ENCODE data around the gene TBC1D22A.

The TBC1D22A gene

GRCh38 chr22:47013861-47014635 lies 251.6 kb downstream of the TBC1D22A start:
- DNase-seq = no peak
- no peak for ATAC-seq

- DNase-seq (no peak), ATAC-seq (no peak)
These were observed 252.3 kb downstream of the TBC1D22A start for GRCh38 chr22:47014636-47015345.

DNA sequence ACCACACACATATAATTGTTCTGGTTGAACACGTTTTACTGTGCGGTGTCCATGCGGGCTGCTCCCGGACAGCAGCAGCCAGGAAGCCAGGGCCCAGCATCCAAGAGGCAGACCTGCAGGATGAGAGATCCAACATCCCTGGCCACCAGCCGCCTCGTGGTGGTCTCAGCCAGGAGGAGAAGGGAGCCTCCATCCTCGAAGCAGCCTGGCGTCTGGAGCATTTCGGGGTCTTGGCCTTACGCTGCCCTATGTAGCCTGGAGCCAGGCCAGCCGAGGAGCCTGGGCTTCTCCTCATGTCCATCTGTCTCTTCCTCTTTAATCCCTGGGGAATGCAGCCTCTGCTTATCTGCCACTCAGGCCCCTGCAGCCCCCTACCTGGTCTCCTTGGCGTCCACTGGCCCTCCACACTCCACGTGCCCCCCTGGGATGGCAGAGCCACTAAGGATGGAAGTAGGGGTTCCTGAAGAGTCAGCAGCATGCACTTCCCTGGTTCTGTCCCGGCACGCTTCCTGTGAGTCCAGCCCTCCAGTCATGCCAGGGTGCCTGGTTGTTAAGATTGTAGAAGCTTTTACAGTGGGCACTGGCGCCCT lies 253.2 kb downstream of the TBC1D22A start:
- no peak for ATAC-seq
- no peak for DNase-seq

DNA sequence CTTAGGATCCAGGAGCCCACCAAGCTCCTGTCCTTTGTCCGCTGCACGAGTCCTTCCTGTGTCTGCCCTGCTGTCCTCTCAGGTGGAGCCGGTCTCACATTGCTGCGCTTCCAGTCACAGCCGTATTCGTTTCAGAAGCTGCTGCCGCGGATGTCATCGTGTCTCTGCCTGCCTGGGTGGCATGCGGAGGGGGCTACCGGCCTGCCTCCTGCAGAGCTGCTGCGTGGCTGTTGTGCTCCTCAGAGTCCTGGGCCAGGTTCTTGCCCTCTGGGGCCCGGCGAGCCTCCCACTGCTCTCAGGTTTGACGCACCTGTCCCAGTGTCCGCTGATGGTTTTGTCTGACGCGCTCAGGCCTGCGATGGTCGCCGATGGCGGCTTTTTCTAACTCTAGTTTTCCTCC lies 254.2 kb downstream of the TBC1D22A start:
- DNase-seq (no peak), ATAC-seq (no peak)

DNA sequence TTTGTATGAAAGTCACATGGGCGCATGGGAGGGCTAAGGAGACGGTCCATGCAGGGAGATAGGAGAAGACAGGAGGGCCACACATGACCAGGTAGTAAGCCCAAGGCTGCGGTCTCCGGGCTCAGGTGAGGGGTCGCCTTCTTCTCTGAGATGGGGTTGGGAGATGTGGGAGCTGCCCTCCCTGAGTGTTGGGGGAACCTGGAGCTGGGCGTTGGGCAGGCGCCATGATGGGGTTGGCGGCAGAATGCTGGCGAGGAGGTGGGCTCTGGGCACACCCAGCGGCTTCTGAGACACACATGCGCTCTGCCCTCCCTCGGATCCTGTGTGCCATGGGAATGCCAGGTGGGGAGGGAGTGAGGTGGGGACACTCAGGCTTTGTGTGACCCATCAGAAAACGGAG lies 254.8 kb downstream of the TBC1D22A start:
- ATAC-seq (no peak), DNase-seq (no peak)

GRCh38 chr22:47018010-47018910 lies 255.8 kb downstream of the TBC1D22A start:
- ATAC-seq (no peak), DNase-seq (no peak)

DNA sequence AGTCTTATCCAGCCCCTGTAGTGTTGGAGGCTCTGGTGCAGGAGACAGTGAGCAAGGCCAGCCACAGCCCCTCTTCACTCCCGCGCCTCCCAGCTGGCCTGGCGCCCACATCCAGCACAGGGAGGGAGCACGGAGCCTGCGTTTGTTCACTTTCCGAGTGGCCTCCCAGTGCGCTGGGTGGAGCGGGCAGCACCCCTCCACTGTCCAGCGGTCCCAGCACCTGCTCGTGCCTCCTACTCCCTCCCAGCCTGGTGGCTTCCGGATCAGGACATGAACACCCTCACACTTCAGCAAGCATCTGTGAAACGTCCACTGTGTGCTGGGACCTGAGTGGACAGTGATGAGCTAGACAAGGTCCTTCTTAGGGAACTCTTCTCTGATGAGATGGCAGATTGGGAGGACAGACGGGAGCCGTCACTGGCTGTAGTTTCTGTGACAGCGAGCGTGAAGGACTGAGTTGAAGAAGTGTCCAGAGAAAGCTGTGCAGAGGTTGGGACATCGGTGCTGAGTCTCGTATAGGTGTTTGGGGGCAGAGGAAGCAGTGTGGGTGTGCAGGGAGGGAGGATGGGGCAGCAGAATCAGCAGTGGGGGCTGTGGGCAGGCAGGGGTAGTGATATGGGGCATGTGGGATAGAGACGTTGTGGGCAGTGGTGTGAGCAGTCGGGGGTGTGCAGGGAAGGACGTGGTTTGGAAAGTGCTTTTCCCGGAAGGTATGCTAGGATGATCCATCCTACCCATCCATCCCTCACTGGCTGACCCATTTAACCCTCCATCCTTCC lies 256.8 kb downstream of the TBC1D22A start:
- ATAC-seq (no peak), DNase-seq (no peak)

DNA sequence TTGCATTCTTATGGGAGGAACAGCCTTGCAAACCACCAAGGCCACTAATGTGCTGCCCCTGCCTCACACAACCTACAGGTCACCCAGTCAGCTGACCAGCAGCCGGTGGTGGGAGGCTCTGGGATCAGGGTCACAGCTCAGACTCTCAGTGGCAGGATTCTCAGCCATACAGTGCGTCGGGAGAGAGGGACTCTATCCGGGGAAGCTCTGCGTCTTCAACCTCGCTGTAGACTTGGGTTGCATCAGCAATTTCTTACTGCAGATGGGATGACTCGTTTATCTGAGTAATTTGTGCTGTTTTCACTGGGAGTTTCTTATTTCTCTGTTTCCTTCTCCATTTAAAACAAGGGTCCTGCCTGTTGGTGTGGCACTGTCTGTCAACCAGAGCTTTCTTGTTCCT lies 257.7 kb downstream of the TBC1D22A start:
- no peak for DNase-seq
- no peak for ATAC-seq

- ATAC-seq = no peak
- DNase-seq = no peak
These were observed 259.1 kb downstream of the TBC1D22A start for GRCh38 chr22:47021371-47022074.

GRCh38 chr22:47022075-47022473 lies 259.6 kb downstream of the TBC1D22A start:
- no peak for DNase-seq
- ATAC-seq = no peak

DNA sequence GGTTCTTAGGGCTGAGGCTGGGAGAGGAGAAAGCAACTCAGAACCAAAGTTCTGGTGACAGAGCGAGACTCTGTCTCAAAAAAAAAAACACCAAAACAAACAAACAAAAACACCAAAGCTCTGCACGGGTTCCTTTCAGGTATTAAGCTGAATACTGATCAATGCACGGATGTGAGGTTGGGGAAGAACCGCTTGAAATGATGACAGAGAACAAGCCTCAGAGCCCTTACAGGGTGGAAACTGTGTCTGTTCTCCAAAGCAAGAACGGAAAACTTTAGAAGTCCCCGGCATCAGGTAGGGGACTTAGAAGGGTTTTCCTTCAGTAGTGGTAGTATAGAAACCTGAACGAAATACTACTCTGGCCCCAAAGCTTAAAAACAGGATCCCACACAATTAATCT lies 260.0 kb downstream of the TBC1D22A start:
- DNase-seq (no peak), ATAC-seq (peak; percentile 49)

DNA sequence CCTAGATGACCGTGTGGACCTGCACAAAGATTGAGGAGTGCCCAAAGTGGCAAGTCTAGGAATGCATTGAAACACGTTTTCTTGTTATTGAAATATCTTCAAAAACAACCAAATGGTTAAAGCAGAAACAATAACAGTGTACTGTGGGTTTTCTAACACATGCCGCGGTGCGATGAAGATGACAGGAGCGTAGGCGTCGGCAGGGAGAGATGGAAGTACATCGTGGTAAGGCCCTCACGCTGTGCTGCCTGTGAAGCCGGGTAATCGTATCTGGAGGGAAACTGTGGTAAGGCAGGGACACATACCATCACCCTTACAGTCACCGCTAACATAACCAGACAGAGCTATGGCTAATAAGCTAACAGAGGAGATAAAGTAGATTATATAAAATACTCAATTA lies 261.4 kb downstream of the TBC1D22A start:
- DNase-seq = no peak
- no peak for ATAC-seq

DNA sequence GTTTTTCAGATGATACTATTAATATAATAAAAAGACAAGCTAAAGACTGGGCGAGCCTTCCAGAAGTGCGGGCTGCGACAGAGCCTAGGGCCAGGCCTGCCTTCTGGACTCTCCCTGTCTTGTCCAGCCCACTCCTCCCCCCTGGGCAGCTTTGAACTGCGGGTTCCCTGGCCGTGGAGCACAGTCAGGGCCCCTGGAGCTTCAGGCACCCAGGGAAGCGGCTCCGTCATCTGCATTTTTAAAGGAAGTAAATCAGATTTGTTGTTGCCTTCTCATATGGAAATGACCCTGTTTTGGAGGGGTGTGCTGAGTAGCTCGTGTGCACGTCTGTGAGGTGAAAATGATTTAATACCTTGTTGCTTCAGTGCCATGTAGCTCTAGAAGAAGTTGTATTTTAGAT lies 265.3 kb downstream of the TBC1D22A start:
- DNase-seq (no peak), ATAC-seq (no peak)

DNA sequence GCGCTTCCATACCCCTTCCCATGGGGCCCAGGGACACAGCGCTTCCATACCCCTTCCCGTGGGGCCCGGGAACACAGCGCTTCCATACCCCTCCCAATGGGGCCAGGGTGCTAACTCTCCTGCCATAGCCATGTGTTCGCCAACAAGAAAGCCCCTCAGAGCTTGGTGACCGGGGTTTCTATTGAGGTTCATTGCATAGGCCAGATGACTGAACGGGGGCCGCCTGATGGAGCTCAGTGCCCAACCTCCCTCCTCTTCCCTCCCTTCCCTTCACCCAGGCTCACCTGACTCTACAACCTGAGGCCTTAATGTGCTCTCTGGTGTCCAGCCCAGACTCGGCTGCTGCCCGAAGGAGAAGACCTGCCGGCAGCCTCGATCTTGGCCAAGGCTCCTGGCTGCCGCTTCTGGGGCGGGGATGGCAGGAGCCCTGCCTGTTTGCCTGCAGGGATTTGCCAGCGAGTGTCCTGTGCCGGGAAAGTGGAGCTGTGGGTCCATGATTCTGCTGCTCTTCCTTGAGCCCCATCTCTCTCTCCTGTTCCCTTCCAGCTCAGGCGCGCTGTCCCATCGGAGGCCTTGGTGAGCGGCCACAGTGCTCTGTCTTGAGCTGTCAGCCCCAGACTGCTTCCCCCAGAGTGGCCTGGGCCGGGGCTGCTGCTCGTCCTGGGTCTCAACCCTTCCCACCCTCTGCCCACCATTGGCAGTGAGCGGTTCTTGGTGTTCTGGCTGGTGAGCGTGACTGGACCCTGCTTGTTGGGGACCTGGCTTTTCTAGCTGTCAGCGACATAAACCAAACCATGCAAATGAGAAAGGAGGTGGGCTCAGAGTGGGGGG lies 267.0 kb downstream of the TBC1D22A start:
- ATAC-seq (no peak), DNase-seq (no peak)

- no peak for ATAC-seq
- no peak for DNase-seq
These were observed 267.8 kb downstream of the TBC1D22A start for GRCh38 chr22:47030143-47030661.

- DNase-seq = no peak
- ATAC-seq = no peak
These were observed 268.6 kb downstream of the TBC1D22A start for GRCh38 chr22:47030881-47031627.

GRCh38 chr22:47031628-47031915 lies 269.1 kb downstream of the TBC1D22A start:
- DNase-seq (no peak), ATAC-seq (no peak)

DNA sequence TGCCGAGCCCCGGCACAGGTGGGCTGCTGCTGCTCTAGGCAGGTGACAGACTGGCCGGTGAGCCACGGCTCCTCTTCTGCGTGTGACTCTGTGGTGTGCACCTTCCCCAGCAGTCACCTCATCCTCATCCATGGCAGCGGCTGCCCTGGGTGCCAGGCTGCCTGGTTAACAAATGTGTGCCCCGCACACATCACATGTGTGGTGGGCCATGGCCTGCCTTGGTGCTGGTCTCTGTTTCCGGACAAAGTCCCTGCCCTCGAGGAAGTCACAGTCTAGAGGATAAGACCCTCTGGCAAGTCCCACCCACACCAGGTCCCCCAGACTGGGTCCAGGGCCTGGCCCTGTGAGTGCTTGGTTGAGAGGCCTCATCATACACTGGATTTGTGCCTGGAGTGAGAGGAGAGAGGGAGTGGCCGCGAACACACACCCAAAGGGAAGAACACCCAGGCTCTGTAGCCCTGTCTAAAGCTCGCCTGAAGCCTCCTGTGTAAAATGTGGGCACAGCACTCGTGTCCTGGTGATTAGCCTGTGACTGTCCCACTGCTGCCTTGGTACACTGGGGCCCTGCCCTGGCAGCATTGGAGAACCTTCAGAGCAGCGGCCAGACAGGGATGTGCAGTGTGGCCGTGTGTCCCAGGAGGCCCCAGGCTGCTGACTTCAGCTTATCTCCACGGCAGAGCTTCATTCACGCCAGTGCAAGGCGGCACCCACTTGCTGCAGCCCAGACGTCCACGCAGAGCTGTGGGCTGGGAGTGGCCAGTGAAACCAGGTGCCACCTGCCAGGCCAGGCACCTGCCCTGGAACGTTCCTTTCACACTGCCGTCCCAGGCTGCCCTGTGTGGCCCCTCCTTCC lies 269.9 kb downstream of the TBC1D22A start:
- DNase-seq (no peak), ATAC-seq (no peak)
